Measurements from ENCODE around the gene PRSS33. TPM values are rescaled to one million over a fixed set of nuclear protein-coding genes. Genes with fewer than 3 reads are reported as not detected.
A peak's percentile ranks its signal among the peaks of the same experiment; 100 is the strongest.

Gene PRSS33
- polyA plus RNA-seq, 2 donors: not detected

- WGBS, 2 donors: 88 to 91% methylated on average over 23 of the region's 23 CpGs
- Histone ChIP-seq H3K4me3 (ENCODE audit: low read depth in 1 of 2, low read length in 2 of 2) (no peak overlapping the region), H3K27me3 (ENCODE audit: control insufficient read depth in 1 of 2, insufficient read depth in 2 of 2, low read length in 2 of 2) (no peaks in the 10 kb centered on the region), H3K9me3 (ENCODE audit: control insufficient read depth in 2 of 2, insufficient read depth in 1 of 2, low read depth in 1 of 2, low read length in 1 of 2) (no peaks in the 10 kb centered on the region), H3K4me1 (ENCODE audit: control insufficient read depth in 2 of 2, insufficient read depth in 2 of 2, low read length in 1 of 2) (peaks cover 7% of the 10 kb centered on the region in 2 donors), H3K27ac (ENCODE audit: low read depth in 2 of 2, low read length in 1 of 2) (no peak overlapping the region), H3K36me3 (ENCODE audit: control insufficient read depth in 2 of 2, insufficient read depth in 2 of 2, low read length in 1 of 2) (peaks cover 0 to 3% of the 10 kb centered on the region in 2 donors)
Measured at GRCh38 chr16:2779151-2779920, 8.0 kb downstream of the PRSS33 start.

GRCh38 chr16:2778630-2778958 is 8.8 kb downstream of the PRSS33 start:
- Histone ChIP-seq H3K4me3 (ENCODE audit: low read depth in 1 of 2, low read length in 2 of 2) (peak overlapping the region in 1 of 2 donors; percentile 59), H3K27me3 (ENCODE audit: control insufficient read depth in 1 of 2, insufficient read depth in 2 of 2, low read length in 2 of 2) (no peaks in the 10 kb centered on the region), H3K36me3 (ENCODE audit: control insufficient read depth in 2 of 2, insufficient read depth in 2 of 2, low read length in 1 of 2) (peaks cover 0 to 9% of the 10 kb centered on the region in 2 donors), H3K9me3 (ENCODE audit: control insufficient read depth in 2 of 2, insufficient read depth in 1 of 2, low read depth in 1 of 2, low read length in 1 of 2) (no peaks in the 10 kb centered on the region), H3K27ac (ENCODE audit: low read depth in 2 of 2, low read length in 1 of 2) (peak overlapping the region; percentile 98 to 99), H3K4me1 (ENCODE audit: control insufficient read depth in 2 of 2, insufficient read depth in 2 of 2, low read length in 1 of 2) (peaks cover 7% of the 10 kb centered on the region in 2 donors)
- 94 to 96% methylated on average over 12 of the region's 12 CpGs for WGBS, 2 donors

GRCh38 chr16:2777903-2778629 is 9.3 kb downstream of the PRSS33 start:
- Histone ChIP-seq H3K36me3 (ENCODE audit: control insufficient read depth in 2 of 2, insufficient read depth in 2 of 2, low read length in 1 of 2) (peaks cover 0 to 14% of the 10 kb centered on the region in 2 donors), H3K4me1 (ENCODE audit: control insufficient read depth in 2 of 2, insufficient read depth in 2 of 2, low read length in 1 of 2) (peaks cover 7% of the 10 kb centered on the region in 2 donors), H3K9me3 (ENCODE audit: control insufficient read depth in 2 of 2, insufficient read depth in 1 of 2, low read depth in 1 of 2, low read length in 1 of 2) (no peaks in the 10 kb centered on the region), H3K27me3 (ENCODE audit: control insufficient read depth in 1 of 2, insufficient read depth in 2 of 2, low read length in 2 of 2) (no peaks in the 10 kb centered on the region), H3K27ac (ENCODE audit: low read depth in 2 of 2, low read length in 1 of 2) (peak overlapping the region; percentile 98 to 99), H3K4me3 (ENCODE audit: low read depth in 1 of 2, low read length in 2 of 2) (peak overlapping the region; percentile 59 to 79)
- 8 to 9% methylated on average over 27 of the region's 27 CpGs for WGBS, 2 donors

- 1% methylated on average over 55 to 70 of the region's 70 CpGs for WGBS, 2 donors
- Histone ChIP-seq H3K36me3 (ENCODE audit: control insufficient read depth in 2 of 2, insufficient read depth in 2 of 2, low read length in 1 of 2) (peaks cover 0 to 18% of the 10 kb centered on the region in 2 donors), H3K27ac (ENCODE audit: low read depth in 2 of 2, low read length in 1 of 2) (peak within 1 kb of the TSS; percentile 98 to 99), H3K4me1 (ENCODE audit: control insufficient read depth in 2 of 2, insufficient read depth in 2 of 2, low read length in 1 of 2) (peaks cover 7% of the 10 kb centered on the region in 2 donors), H3K9me3 (ENCODE audit: control insufficient read depth in 2 of 2, insufficient read depth in 1 of 2, low read depth in 1 of 2, low read length in 1 of 2) (no peaks in the 10 kb centered on the region), H3K27me3 (ENCODE audit: control insufficient read depth in 1 of 2, insufficient read depth in 2 of 2, low read length in 2 of 2) (no peaks in the 10 kb centered on the region), H3K4me3 (ENCODE audit: low read depth in 1 of 2, low read length in 2 of 2) (peak within 1 kb of the TSS; percentile 59 to 95)
Measured at GRCh38 chr16:2777231-2777902, 10.0 kb downstream of the PRSS33 start, which contains the start of gene ELOB. Gene ELOB, minus strand, starts transcription at chr16:2777280. Its CDS starts 41 bp downstream, at chr16:2777239.

GRCh38 chr16:2776500-2777139 is 10.7 kb downstream of the PRSS33 start:
- 0% methylated on average over 70 to 72 of the region's 72 CpGs for WGBS, 2 donors
- Histone ChIP-seq H3K9me3 (ENCODE audit: control insufficient read depth in 2 of 2, insufficient read depth in 1 of 2, low read depth in 1 of 2, low read length in 1 of 2) (no peaks in the 10 kb centered on the region), H3K27ac (ENCODE audit: low read depth in 2 of 2, low read length in 1 of 2) (peak overlapping the region; percentile 51 to 99), H3K36me3 (ENCODE audit: control insufficient read depth in 2 of 2, insufficient read depth in 2 of 2, low read length in 1 of 2) (peaks cover 5 to 24% of the 10 kb centered on the region in 2 donors), H3K27me3 (ENCODE audit: control insufficient read depth in 1 of 2, insufficient read depth in 2 of 2, low read length in 2 of 2) (no peaks in the 10 kb centered on the region), H3K4me3 (ENCODE audit: low read depth in 1 of 2, low read length in 2 of 2) (peak overlapping the region; percentile 59 to 95), H3K4me1 (ENCODE audit: control insufficient read depth in 2 of 2, insufficient read depth in 2 of 2, low read length in 1 of 2) (peaks cover 7% of the 10 kb centered on the region in 2 donors)

GRCh38 chr16:2775765-2776499 is 11.4 kb downstream of the PRSS33 start:
- H3K4me1 ChIP-seq (ENCODE audit: control insufficient read depth in 2 of 2, insufficient read depth in 2 of 2, low read length in 1 of 2): peaks cover 7% of the 10 kb centered on the region in 2 donors
- H3K4me3 ChIP-seq (ENCODE audit: low read depth in 1 of 2, low read length in 2 of 2): peak overlapping the region; percentile 59 to 95
- peak overlapping the region in 1 of 2 donors; percentile 9 for H3K27ac ChIP-seq (ENCODE audit: low read depth in 2 of 2, low read length in 1 of 2)
- peaks cover 12 to 28% of the 10 kb centered on the region in 2 donors for H3K36me3 ChIP-seq (ENCODE audit: control insufficient read depth in 2 of 2, insufficient read depth in 2 of 2, low read length in 1 of 2)
- no peaks in the 10 kb centered on the region for H3K27me3 ChIP-seq (ENCODE audit: control insufficient read depth in 1 of 2, insufficient read depth in 2 of 2, low read length in 2 of 2)
- WGBS, 2 donors: 37 to 43% methylated on average over 11 of the region's 11 CpGs
- no peaks in the 10 kb centered on the region for H3K9me3 ChIP-seq (ENCODE audit: control insufficient read depth in 2 of 2, insufficient read depth in 1 of 2, low read depth in 1 of 2, low read length in 1 of 2)

GRCh38 chr16:2775131-2775716 is 12.1 kb downstream of the PRSS33 start:
- H3K4me1 ChIP-seq (ENCODE audit: control insufficient read depth in 2 of 2, insufficient read depth in 2 of 2, low read length in 1 of 2): peaks cover 7 to 9% of the 10 kb centered on the region in 2 donors
- peaks cover 19 to 35% of the 10 kb centered on the region in 2 donors for H3K36me3 ChIP-seq (ENCODE audit: control insufficient read depth in 2 of 2, insufficient read depth in 2 of 2, low read length in 1 of 2)
- no peaks in the 10 kb centered on the region for H3K27me3 ChIP-seq (ENCODE audit: control insufficient read depth in 1 of 2, insufficient read depth in 2 of 2, low read length in 2 of 2)
- WGBS, 2 donors: 71 to 74% methylated on average over 7 of the region's 7 CpGs
- no peaks in the 10 kb centered on the region for H3K9me3 ChIP-seq (ENCODE audit: control insufficient read depth in 2 of 2, insufficient read depth in 1 of 2, low read depth in 1 of 2, low read length in 1 of 2)
- no peak overlapping the region for H3K27ac ChIP-seq (ENCODE audit: low read depth in 2 of 2, low read length in 1 of 2)
- no peak overlapping the region for H3K4me3 ChIP-seq (ENCODE audit: low read depth in 1 of 2, low read length in 2 of 2)

GRCh38 chr16:2774161-2774891 is 13.0 kb downstream of the PRSS33 start:
- whole genome bisulfite sequencing, 2 donors: 70 to 73% methylated on average over 7 of the region's 7 CpGs
- H3K4me3 ChIP-seq (ENCODE audit: low read depth in 1 of 2, low read length in 2 of 2): no peak overlapping the region
- no peaks in the 10 kb centered on the region for H3K27me3 ChIP-seq (ENCODE audit: control insufficient read depth in 1 of 2, insufficient read depth in 2 of 2, low read length in 2 of 2)
- H3K36me3 ChIP-seq (ENCODE audit: control insufficient read depth in 2 of 2, insufficient read depth in 2 of 2, low read length in 1 of 2): peaks cover 20 to 44% of the 10 kb centered on the region in 2 donors
- no peak overlapping the region for H3K27ac ChIP-seq (ENCODE audit: low read depth in 2 of 2, low read length in 1 of 2)
- peaks cover 9 to 15% of the 10 kb centered on the region in 2 donors for H3K4me1 ChIP-seq (ENCODE audit: control insufficient read depth in 2 of 2, insufficient read depth in 2 of 2, low read length in 1 of 2)
- H3K9me3 ChIP-seq (ENCODE audit: control insufficient read depth in 2 of 2, insufficient read depth in 1 of 2, low read depth in 1 of 2, low read length in 1 of 2): no peaks in the 10 kb centered on the region
